ENCODE data around the gene PODXL.

The PODXL gene

DNA sequence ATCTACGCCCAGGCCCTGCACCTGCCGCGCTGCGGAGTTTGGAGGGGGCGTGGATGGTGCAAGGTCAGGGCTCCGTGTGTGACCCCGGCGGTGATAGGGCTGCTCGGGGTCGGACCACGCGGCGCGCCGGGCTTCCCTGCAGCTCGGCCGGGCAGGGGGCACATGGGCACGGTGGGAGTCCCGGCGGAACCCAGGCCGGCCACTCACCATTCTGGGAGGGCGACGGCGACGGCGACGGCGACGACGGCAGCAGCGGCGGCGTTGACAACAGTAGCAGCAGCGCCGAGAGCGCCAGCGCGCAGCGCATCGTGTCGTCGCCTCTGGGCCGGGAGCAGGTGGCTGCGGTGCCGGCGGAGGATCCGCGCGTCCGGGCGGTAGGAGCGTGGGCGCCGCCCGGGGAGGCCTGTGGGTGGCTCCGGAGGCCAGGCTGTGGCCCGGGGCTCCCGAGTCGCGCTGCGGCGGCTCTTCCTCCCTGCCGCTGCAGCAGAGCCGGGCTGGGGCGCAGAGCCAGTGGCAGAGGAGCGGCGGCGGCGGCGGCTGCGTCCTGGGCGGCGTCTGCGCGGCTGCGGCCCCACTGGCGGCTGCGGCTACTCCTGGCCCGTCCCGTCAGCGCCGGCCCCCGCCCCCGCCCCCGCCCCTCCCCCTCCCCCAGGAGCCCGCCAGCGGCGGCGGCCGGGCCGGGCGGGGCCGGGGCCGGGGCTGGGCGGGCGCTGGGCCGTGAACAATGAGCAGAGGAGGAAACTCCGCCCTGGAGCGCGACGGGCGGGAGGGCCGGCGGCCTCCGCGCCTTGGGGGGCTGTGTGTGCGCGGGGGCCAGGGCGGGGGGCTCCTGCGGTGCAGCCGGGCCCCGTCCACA, at the start of gene PODXL:
TSS of gene PODXL (minus strand) at position 576 of the 856 bp plus-strand sequence. CDS start at position 307, 269 bp downstream.
- DNase-seq = peak; percentile 52

DNA sequence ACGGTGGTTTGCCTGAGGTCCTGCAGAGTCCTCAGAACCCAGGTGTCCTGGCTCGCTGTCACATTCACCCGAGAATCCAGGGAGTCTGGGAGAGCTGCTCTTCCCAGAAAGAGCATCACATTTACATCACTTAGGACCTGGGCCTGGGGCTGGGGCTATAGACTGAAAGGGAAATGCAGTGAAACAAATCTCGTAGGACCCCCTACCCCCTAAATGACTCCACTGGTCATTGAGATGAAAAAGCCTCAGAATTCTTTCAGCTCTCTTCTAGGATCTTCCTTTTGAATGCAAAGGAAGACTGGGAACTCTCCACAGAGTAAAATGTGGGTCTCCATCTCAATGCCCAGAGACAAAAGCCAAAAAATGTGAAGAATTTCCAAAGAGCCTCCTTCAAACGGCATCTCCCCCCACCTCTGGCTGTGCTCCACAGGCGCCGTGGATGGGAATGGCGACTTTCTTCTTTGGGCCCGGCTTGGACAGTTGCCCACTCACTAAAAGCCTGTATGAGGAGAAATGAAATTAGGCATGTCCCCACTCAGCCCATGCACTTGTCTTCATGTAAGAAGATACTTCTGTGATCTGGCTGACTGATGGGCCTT, 49.0 kb upstream of the PODXL start:
- DNase-seq = no peak

DNA sequence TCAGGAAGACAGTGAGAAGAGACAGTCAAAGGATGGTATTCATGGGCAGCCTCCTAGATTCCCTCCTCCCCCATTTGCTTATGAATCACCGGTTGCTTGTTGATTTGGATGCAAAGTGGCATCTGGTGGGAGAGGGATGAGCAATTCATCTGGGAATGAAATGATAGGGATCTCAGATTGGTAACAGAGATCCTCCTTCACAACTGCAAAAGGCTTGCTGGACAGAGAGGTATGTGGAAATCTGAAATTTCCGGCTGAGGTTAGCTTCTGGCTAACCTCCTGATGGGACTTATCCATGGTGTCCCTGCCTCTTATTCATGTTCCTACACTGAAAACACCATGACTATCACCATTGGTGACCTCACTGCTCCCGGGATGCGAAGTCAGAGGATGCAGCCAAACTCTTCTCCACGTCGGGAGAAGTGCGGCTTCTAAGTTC, 48.4 kb upstream of the PODXL start:
- DNase-seq = no peak

DNA sequence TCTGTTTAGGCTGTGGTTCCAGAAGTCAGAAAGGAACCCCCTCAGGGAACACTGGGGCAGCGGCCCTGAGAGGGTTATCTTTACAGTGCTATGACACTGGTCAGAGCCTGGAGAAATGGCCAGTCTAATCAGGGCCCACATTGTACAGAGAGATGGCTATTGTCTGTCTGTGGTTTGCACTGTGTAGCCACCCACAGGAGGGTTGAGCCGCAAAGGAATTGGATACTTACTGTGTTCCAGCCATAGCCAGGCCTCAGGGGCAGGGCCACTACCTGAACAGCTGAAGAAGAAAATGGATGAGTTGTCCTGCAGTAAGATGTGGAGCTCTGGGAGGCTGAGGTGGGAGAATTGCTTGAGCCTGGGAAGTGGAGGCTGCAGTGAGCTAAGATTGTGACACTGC, 47.5 kb upstream of the PODXL start:
- DNase-seq = no peak

DNA sequence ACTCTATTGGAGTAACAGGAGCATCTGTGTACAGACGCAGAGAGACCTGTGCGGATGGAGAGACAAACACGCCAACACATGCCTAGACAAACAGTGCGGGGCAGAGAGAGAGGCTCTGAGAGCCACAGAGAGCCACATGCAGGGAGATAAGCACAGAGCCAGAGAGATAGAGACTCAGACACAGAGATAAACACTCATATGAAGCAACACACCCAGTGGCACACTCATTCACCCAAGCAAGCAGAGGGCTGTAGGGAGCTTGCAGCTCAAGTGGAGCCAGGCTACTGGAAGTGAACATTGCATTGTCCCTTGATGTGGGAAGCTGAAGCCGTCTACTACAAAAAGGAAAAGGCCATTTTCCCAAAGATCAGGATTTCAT, 46.6 kb upstream of the PODXL start:
- no peak for DNase-seq

DNA sequence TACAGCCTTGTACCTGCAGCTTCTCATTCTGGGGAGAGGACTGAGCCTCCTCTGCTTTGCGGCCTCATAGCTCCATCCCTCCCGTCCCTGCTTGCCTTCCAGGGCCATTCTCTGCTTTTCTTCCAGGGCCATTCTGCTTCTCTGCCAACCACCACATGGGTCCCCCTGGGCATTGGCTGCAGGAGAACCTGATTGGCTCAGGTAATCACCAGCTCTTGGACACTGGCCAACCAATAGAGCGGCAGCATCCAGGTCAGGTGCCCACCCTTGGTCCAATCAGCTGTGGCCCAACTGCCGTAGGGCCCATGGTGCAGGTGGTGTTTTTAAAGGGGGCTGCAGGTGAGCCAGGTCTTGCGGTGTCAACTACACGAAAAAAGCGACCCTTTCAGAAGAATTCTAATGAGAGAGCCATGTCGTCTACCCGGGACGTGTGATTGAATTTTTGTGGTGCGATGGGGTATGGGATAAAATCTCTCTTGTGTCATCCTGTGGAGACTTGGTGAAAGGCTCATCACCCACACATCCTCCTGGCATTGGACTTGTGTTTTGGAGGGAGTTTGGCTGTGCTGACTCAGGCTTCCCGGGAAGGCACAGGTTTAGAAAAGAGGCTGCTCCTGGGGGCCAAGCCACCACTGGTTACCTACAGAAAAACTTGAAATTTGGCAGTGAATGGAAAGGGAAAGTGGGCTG, 46.0 kb upstream of the PODXL start:
- no peak for DNase-seq

DNA sequence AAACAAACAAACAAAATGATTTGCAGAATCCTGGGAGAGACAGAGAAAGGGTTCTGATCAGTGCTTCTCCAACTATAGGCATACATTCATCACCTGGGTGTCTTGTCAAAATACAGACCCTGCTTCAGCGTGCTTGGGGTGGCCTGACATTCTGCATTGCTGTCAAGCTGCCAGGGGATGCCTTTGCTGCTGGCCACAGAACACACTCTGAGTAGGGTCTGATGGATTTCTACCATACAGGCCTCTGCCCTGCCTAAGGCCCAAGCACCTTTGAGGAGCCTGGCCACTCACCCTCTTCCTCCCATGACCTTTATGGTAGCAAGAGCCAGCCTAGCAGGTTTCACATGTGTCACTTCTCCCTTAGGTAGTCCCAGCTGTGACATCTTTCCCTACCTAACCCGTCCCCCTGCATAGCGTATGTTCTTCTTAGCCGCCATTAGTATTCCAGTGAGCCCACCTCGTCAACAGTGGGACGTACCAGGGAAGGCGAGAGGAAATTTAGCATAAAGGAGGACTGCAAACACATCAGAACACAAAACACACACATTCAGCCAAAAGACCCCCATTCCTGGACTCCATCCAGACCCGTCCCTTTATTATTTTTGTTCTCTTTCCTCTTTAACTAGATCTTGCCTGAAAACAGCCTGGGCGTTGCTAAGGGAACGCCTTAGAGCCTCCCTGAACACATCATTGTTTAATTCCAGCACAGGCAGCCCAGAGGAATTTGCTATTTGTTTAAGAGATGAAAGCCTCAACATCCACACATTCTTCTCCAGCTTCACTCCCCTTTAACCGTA, 43.9 kb upstream of the PODXL start:
- DNase-seq = no peak

DNA sequence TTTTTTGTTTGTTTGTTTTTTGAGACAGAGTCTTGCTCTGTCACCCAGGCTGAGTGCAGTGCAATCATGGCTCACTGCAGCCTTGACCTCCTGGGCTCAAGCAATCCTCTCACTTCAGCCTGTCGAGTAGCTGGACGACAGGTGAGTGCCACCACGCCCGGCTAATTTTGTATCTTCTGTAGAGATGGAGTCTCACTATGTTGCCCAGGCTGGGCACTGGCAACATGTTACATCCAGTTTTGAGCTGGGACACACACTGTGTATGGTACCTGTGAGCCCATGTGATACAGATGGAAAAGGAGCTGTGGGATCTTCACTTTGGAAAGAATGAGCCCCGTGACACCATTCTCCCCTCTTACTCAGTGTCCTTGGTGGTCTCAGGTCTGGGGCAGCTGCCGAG, 40.4 kb upstream of the PODXL start:
- DNase-seq = no peak

DNA sequence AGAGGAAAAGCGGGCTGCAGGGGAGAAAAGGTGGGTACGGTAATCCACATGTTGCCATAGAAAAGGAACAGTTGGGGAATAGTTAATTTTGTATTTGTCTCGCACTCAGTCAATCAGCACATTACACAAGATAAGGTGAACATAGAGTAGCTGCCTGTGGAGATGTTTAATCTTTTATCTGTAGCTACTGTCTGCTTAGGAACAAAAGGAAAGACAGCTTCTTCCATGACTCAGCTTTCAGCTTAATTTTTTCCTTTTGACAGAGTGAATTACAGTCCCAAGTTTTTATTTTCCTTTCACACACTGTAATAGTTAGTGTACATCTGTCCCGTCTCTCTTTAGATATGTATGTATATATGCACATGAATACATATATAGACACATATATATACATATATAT, 39.3 kb upstream of the PODXL start:
- DNase-seq = no peak

DNA sequence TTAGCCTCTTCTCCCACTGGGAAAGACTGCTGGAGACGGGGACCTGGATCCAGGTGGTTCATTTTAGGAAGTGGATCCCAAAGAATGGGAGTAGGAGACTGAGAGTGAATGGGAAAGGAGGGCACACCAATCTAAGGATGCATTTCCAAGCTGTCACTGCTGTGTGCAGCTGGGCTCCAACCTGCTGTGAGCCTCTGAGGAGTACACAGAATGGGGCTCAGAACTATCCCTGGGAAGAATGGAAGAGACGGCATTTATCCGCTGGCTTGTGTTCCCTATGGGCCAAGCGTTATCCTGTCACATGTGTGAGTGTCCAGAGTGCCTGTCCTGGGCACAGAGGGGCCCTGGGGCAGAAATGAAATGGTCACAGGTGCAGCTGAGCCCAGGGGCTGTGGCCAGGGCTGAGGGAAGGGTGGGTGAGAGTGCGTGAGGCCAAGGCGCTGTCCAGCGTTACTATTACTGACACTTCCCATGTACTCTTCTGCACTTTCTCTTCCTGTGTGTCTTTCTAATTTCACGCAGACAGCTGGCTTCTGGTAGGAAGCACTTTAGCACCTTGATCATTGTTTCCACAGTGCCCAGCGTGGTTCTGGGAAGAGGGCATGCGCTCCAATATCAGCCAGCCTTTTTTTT, 35.4 kb upstream of the PODXL start:
- no peak for DNase-seq

DNA sequence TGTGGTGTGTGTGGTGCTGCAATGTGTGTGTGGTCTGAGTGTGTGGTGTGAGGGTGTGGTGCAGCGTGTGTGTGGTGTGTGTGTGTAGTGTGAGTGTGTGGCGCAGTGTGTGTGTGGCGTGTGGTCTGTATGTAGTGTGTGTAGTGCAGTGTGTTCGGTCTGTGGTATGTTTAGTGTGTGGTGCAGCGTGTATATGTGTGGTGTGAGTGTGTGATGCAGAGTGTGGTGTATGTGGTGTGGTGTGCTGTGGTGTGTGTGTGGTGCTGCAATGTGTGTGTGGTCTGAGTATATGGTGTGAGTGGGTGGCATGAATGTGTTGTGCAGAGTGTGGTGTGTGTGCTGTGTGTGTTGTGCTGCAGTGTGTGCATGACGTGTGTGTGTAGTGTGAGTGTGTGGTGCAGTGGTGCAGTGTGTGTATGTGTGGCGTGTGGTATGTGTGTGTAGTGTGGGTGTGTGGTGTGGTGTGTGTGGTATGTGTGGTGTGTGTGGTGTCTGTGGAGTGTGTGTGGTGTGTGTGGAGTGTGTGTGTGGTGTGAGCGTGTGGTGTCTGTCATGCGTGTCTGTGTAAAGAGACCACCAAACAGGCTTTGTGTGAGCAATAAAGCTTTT, 31.0 kb upstream of the PODXL start:
- no peak for DNase-seq

DNA sequence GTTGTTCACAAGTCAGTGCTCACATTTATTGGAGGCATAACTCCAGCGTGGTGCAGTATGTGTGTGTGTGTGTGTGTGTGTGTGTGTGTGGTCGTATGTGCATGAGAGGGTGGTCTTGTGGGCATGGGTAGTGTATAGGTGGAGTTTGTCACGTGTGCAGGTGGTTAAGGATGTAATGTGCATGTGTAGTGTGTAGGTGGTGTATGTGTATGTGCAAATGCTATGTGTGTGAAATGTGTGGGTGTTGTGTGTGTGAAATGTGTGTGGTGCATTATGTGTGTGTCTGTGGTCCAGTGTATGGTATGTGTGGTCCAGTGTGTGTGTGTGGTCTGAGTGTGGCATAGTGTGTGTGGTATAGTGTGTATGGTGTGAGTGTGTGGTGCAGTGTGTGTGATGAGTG, 30.3 kb upstream of the PODXL start:
- DNase-seq = no peak

DNA sequence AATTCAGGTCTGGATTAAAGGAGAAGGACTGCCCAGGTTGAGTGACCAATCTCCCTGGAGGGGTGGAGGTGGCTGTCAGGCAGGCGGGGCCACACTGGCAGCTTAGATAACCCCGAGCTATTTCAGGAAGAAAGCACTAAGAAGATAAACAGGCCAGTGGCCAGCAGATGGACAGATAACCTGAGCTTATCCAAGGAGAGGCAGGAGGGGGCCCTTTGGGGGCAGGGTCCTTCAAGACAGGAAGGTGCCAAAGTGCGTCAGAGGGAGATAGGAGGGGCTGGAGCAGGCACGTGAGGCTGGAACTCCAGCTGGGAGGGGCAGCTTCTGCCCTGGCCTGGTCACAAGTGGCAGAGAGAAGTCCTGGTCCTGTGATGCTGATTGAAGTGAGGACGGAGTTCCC, 29.8 kb upstream of the PODXL start:
- DNase-seq = no peak

DNA sequence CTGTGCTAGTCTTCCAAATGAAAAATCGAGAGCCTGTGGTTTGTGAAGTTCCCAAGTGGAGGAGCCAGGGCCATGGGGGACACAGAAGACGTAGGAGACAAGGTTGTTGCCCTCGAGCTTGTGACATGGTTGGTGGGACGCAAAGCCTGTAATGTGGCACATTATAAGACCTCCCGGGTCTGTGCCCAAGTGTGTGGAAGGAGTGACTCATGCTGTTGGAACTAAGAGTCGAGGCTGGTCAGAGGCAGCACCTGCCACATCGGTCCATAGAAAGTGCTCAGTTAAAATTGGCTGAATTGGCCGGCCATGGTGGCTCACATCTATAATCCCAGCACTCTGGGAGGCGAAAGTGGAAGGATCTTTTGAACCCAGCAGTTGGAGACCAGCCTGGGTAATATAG, 27.0 kb upstream of the PODXL start:
- no peak for DNase-seq

DNA sequence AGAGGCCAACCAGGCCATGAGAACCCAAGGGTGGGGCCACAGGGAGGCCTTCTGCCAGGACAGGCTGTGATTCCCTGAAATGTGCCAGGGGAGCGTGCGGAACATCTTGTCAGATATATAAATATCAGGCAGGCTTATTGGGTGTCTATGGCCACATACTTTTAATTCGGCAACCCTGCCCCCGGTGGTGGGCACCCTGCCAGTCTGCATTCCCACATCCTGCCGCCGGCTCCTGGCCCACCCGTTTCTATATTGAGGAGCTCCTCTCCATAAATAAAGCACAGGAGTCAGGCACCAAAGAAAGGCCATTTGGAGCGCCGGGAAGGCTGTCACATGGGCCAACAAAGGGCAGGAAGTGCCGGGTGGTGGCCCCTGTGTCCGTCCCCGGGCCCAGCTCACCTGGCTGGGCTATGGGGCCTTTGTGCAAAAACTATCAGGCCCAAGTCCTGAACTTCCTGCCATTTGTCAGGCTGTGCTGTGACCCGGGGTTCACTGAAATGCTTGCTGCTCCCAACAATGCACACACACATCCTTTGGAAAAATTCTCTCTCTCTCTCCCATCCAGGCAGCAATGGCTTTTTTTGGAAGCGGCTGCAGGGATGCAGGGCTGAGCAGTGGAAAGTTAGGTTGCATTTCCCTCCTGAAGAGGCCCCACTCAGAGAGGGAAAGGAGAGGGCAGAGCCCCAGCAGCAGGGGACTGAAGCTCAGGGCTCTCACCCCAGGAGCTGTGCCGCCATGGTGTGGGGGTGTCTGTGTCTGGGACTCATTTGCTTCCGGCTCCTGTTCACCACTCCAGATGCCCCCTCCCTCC, 25.0 kb upstream of the PODXL start:
- no peak for DNase-seq

DNA sequence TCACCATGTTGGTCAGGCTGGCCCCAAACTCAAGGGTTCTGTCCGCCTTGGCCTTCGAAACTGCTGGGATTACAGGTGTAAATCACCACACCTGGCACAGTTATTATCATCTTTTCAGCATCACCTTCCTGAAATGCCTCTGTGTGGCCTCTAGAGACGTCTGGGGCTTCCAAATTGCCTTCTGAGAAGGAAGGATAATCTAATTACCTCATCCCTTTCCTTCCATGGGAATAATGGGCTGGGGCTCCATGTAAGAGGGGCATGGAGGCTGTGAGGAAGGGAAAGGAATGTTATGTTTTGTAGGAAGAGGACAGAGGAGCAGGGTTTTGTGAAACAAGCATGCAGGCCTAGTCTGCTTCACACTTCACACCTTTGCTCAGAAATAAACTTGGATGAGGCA, 22.2 kb upstream of the PODXL start:
- DNase-seq = no peak

DNA sequence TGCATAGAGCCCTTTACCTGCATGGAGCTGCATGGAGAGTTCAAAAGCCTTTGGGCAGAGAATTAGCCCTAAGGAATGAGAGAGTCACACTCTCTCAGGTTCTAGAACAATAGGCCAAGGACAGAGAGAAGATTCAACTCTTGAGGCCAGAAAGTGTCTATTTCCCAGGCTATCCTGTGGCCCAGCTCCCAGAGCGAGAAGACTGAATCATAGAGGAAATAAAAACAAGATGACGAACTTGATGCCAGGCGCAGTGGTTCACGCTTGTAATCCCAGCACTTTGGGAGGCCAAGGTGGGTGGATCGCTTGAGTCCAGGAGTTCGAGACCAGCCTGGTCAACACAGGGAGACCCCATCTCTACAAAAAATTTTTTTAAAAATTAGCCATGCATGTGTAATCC, 18.3 kb upstream of the PODXL start:
- no peak for DNase-seq

DNA sequence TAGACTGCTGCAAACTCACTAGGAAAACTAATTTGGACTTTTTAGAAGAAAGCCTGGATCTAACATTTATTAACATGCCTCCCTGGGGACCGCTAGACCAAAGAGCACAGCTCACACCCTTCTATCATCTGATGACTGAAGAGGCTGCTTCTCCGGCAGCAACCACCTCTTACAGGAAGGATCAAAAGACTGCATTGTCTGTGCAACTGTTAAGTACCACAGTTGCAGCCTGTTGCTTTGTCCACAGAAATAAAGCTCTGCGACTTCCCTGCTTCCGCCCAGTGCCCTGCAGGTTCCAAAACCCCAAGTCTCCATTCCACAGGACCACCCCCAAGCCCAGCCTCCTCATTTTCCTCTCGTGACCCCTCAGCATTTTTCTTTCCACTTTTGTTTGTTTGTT, 14.0 kb upstream of the PODXL start:
- no peak for DNase-seq

DNA sequence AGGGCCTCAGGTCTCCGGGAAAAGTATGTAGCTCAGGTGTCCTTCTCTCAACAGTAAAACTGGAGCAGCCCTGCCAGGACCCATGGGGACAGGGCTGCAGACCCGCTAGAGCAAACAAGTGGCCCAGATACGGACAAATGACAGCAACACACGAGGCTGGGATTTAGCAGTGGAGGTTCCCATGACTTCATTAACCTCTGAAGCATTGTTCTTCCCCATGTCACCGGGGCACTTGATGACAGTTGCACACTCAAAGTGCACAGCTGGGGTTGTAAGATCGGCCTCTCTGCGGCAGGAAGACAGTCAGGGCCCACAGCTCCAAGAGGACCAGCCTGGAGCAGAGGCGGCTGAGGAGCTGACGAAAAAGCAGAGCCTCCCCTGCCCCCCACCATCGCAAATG, 12.5 kb upstream of the PODXL start:
- DNase-seq = no peak

DNA sequence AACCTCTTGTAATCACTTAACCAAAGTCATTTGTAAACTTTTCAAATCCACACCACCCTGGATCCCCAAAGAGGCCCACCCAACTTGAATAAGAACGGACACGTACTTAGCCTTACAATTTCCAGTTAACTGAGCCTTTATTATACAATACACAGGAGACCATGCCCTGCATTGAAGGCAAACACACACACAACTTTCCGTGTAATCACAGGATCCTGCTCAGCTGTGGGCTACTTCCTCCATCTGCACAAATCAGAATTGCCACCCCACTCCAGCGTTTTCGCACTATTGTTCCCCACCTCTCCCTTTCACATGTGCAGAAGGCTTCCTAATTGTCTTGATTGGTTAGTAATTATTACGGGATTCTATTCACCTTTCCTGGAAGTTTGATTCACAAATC, 12.1 kb upstream of the PODXL start:
- DNase-seq = no peak

DNA sequence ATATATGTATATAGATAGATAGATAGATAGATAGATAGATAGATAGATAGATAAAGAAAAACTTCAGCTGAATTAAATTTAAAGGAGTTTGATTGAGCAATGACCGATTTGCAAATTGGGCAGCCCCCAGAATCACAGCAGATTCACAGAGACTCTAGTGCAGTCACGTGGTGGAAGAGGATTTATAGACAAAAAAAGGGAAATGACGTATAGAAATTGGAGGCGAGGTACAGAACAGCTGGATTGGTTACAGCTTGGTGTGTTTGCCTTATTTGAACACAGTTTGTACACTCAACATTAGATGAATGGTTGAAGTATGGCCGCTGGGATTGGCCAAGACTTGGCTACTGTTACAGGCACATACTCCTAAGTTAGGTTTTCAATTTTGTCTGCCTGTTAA, 8.2 kb upstream of the PODXL start:
- DNase-seq = peak; percentile 51
